ENCODE results near the gene BRSK1.

BRSK1 gene

DNA sequence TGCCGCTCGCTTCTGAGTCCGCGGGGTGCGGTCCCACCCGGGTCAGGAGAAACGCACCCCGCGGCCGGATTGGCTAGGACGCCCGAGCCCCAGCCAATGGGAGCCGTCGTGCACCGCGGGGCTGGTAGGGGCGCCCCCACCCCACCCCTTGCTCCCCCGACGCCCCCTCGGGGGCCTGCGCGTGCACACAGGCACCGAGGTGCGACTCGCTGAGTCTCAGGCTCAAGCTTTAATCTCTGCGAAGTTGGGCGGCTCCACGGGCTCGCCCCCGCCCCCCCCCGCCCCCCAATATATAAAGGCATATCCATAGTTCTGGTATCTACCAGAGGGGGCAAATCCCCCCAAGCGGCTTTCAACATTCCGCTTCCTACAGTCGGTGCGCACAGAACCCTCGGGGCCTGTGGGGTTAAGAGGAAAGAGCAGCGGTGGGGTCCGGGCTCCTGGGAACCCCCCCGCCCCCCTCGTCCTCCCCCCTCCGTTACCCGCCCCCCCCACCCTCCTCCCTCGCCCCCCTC is 71.0 kb downstream of the BRSK1 start, which contains the start of gene COX6B2:
TSS of gene COX6B2 (minus strand) at position 22 of the 515 bp plus-strand sequence. CDS start 198 bp downstream, outside the sequence.
- DNase-seq (ENCODE audit: low read depth), result no peak
- H3K4me3 ChIP-seq (ENCODE audit: low read length), result peak within 1 kb of the TSS; percentile 44
- TF ChIP-seq, protein P1, sequence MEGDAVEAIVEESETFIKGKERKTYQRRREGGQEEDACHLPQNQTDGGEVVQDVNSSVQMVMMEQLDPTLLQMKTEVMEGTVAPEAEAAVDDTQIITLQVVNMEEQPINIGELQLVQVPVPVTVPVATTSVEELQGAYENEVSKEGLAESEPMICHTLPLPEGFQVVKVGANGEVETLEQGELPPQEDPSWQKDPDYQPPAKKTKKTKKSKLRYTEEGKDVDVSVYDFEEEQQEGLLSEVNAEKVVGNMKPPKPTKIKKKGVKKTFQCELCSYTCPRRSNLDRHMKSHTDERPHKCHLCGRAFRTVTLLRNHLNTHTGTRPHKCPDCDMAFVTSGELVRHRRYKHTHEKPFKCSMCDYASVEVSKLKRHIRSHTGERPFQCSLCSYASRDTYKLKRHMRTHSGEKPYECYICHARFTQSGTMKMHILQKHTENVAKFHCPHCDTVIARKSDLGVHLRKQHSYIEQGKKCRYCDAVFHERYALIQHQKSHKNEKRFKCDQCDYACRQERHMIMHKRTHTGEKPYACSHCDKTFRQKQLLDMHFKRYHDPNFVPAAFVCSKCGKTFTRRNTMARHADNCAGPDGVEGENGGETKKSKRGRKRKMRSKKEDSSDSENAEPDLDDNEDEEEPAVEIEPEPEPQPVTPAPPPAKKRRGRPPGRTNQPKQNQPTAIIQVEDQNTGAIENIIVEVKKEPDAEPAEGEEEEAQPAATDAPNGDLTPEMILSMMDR (IDR thresholded peaks at IDR 0.05; ENCODE audit: insufficient read depth, low read depth, low read length, missing control alignments), result no peak

DNA sequence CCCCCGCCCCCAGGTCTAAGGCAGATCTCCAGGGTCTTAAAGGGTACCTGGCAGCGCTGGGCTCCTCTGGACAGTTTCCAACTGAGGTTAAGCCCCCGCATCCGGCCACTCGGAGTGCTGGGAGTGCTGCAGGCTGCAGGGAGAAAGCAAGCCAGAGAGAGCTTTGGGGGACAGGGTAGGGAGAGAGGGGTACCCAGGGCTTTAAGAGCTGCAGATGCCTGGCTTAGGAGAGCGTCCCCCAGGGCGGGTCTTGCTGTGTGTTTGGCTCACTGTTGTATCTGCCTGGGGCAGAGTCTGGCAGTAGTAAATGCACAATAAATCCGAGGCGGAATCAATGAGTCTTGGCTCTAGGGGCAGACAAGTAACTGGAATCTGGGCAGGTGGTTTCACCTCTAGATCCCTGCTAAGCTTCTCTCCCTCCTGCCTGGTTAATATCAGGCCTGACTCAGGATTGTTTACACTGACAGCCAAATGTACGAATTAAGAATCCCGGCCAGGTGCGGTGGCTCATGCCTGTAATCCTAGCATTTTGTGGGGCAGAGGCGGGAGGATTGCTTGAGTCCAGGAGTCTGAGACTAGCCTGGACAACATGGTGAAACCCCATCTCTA is 71.5 kb downstream of the BRSK1 start:
- TF ChIP-seq, protein P1 (IDR thresholded peaks at IDR 0.05; ENCODE audit: insufficient read depth, low read depth, low read length, missing control alignments), result no peak
- no peak overlapping the region for H3K4me3 ChIP-seq (ENCODE audit: low read length)
- DNase-seq (ENCODE audit: low read depth), result peak; percentile 86

DNA sequence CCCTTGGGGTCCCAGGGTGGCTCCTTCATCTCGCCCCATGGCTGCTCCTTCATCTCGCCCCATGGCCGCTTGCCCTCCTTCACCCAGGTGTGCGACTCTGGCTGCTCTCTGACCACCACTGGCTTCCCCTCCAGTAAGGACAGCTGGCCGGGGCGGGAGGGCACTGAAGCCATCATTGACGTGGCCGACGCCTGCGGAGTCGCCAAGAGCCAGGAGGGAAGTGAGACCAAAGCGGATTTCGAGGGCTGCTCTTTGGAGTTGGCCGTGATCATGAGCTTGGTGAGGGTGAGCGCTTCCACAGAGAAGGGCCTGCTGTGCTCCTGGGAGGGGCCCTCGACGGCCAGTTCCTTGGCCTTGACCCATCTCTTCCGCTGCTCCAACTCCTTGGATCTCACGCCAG is 74.7 kb downstream of the BRSK1 start:
- no peak overlapping the region for H3K4me3 ChIP-seq (ENCODE audit: low read length)
- TF ChIP-seq, protein P1 (IDR thresholded peaks at IDR 0.05; ENCODE audit: insufficient read depth, low read depth, low read length, missing control alignments), result no peak
- DNase-seq (ENCODE audit: low read depth), result no peak

DNA sequence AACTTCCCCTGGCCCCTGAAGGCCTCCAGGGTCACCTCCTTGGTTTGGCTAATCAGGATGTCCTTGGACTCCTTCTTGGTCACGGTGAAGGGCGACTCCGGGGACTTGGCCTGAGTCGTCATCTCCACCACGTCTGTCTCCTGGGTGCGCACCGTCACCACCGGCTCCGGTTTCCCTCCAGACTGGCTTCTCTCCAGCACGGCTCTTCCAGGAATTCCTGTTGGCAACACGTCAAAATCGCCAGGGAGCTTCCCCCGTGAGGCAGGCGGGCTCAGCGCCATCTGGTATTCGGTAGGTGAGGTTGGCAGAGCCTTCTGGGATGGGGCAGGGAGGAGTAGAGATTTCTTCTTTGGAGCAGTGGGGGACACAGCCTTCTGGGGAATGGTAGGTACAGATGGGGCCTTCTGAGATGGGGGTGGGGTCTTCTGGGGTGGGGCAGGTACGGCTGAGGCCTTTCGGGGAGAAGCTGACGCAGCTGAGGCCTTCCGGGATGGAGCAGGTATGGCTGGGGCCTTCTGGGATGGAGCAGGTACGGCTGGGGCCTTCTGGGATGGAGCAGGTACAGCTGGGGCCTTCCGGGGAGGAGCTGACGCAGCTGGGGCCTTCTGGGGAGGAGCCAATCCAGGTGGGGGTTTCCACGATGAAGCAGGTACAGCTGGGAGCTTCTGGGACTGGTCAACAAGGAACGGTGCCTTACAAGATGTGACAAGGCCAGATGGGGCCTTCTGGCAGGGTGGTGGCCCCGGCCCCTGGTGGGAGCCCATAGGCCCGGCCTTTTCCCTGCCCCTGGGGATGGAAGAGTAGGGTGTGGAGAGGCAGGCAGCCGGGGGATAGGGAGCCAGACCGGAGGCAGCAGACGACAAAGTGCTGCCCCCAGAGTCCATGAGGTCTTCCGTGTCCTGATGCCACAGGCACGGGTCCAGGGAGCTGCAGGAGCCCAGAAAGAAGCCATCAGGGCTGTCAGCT is 75.4 kb downstream of the BRSK1 start:
- TF ChIP-seq, protein P1 (IDR thresholded peaks at IDR 0.05; ENCODE audit: insufficient read depth, low read depth, low read length, missing control alignments), result no peak
- peak; percentile 62 for DNase-seq (ENCODE audit: low read depth)
- H3K4me3 ChIP-seq (ENCODE audit: low read length), result no peak overlapping the region

DNA sequence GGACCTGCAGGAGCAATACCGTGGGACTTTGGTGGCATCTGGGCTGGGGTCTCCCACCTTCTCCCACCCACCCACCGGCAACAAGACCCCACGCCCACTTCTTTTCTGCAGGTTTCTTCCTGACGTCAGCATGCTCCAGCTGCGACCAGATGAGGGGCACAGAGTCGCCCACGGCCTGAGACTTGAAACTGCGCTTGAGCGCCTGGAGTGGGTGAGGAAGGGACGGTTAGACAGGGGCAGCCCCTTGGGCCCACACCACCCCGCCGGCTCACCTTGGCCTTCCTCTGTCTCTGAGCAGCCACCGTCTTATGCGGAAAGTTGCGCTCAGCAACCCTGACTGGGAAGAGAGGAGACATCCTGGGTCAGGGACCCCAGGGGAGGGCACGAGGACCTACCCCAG is 77.1 kb downstream of the BRSK1 start:
- TF ChIP-seq, protein P1 (IDR thresholded peaks at IDR 0.05; ENCODE audit: insufficient read depth, low read depth, low read length, missing control alignments), result no peak
- H3K4me3 ChIP-seq (ENCODE audit: low read length), result no peak overlapping the region
- DNase-seq (ENCODE audit: low read depth), result no peak

Measured in epithelial cell of esophagus (primary cell).